Brain microvascular endothelial cell (primary cell): ENCODE measurements around the gene MELTF.

Source experiments
- DNase-seq: peaks from one replicate; pipeline ENCODE4 v3.0.0-alpha.2; 2020
- H3K27ac ChIP-seq: fragments of 250-450 bp; sonication (Bioruptor Pico); 2 replicates; pipeline ENCODE4 v1.5.1; 2020; ENCODE audit warnings: mild to moderate bottlenecking, moderate library complexity
- H3K27me3 ChIP-seq: fragments of 250-450 bp; sonication (Bioruptor Pico); replicated peaks from 2 replicates; pipeline ENCODE4 v1.5.1; 2020; ENCODE audit warnings: mild to moderate bottlenecking
- H3K36me3 ChIP-seq: fragments of 250-450 bp; sonication (Bioruptor Pico); replicated peaks from 2 replicates; pipeline ENCODE4 v1.5.1; 2020; ENCODE audit warnings: mild to moderate bottlenecking
- H3K4me3 ChIP-seq: 2 replicates; pipeline ENCODE4 v1.5.1; 2011; ENCODE audit warnings: low read depth, mild to moderate bottlenecking, control low read depth, low read length, moderate library complexity
- CTCF ChIP-seq: IDR thresholded peaks from 2 replicates; pipeline ENCODE4 v1.5.1; 2011; ENCODE audit warnings: low read depth, mild to moderate bottlenecking, moderate library complexity, low read length, control low read depth, inconsistent platforms; ENCODE audit errors: missing control alignments
- in situ Hi-C: cut with HindIII; loops from 2 replicates; pipeline ENCODE4 v1.10.0; 2017; ENCODE audit warnings: low sequenced_read_pairs, low pct_ligation_motif_present

Gene MELTF

GRCh38 chr3:197014024-197014423 lies 15.6 kb downstream of the MELTF start:
- H3K27ac ChIP-seq = no peak overlapping the region
- no peak for DNase-seq

GRCh38 chr3:197012540-197012883 lies 17.1 kb downstream of the MELTF start:
- Histone ChIP-seq H3K4me3 (no peak overlapping the region), H3K27me3 (no peaks in the 10 kb centered on the region), H3K27ac (no peak overlapping the region), H3K36me3 (no peaks in the 10 kb centered on the region)
- no peak for DNase-seq
- TF ChIP-seq CTCF = no peak
- in situ Hi-C loops = no loop called here

More at GRCh38 chr3:197014024-197014423, 15.6 kb downstream of the MELTF start:
- TF ChIP-seq CTCF = no peak
- H3K4me3 ChIP-seq = no peak overlapping the region
- H3K36me3 ChIP-seq = no peaks in the 10 kb centered on the region
- in situ Hi-C loops = no loop called here
- no peaks in the 10 kb centered on the region for H3K27me3 ChIP-seq

DNA sequence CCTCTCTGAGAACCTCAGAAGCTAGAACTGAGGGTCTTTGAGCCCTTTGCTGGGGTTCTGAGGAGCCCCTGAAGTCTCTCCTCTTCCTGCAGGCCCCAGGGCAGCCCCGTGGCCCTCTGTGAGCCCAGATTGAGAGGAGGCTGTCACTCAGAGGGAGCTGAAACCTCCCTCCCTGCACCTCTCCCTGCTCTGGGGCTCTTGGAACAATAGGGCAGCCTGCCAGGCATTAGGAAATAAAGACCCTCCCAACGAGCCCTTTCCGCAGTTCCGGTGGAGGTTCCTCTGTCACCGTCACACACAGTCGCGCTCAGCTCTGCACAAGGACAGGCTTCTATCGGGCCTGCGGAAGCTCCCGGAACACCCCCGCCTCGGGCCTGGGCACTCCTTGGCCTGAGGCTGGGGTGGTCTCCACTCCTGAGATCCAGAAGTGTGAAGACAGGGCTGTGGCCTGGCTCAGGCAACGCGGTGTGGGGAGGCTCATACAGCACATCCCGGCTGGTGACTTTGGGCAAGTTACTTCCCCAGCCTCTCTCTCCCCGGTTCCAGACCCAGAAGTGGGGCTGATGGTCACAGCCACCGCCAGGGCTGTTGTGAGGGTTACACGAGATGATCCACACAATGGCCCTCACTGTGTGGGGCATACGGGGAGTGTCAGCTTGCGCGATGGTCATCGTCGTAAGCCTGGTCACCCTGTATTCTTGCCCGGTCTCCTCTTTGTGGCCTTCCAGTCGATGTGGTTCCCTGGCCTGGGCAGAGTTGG lies 17.7 kb downstream of the MELTF start:
- no peak overlapping the region for H3K4me3 ChIP-seq

DNA sequence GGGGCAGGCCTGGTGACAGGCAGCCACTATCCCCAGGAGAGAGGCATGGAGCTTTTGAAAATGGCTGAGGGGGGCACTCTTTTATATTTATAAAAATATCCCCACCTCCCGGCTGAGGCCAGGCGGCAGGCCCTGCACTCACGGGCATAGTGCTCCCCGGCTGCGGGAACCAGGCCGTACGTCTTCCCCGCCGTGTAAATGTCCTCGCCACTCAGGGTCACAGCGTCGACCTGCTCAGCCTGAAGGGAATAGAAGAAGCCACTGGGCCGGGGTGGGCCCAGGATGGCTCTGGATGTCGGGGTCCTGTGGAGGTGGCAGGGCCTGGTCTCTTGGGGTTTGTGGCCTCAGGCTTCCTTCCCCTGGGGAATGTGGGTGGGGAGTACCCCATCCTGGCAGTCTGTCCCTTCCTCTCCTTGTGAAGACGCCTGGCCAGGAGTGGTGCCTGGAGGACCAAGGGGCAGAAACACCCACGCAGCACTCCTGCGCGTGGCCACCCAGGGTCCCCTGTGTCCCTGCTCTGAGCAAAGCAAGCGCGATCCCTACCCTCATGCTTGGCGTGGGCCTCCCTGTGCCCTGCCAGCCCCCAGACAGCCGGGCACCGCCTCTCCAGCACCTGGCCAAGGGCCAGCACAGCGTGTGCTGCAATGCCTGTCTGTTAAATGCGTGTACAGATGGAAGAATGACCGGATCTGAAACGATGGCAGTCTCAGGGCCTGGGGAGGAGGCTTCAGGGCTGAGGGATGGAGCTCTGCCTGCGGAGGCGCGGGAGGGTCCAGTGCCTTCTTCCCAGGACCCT lies 18.9 kb downstream of the MELTF start:
- Histone ChIP-seq H3K36me3 (no peaks in the 10 kb centered on the region), H3K27ac (no peak overlapping the region), H3K4me3 (no peak overlapping the region), H3K27me3 (no peaks in the 10 kb centered on the region)
- no peak for TF ChIP-seq CTCF
- DNase-seq = no peak
- in situ Hi-C loops = no loop called here

More for the DNA sequence above, 17.7 kb downstream of the MELTF start:
- Histone ChIP-seq H3K27me3 (no peaks in the 10 kb centered on the region), H3K36me3 (no peaks in the 10 kb centered on the region), H3K27ac (no peak overlapping the region)
- no peak for DNase-seq
- TF ChIP-seq CTCF = no peak
- in situ Hi-C loops = no loop called here

- H3K27me3 ChIP-seq = no peaks in the 10 kb centered on the region
- in situ Hi-C loops = no loop called here
- no peak for TF ChIP-seq CTCF
- no peaks in the 10 kb centered on the region for H3K36me3 ChIP-seq
- no peak overlapping the region for H3K4me3 ChIP-seq
- DNase-seq = no peak
- H3K27ac ChIP-seq = no peak overlapping the region
Measured at GRCh38 chr3:197009532-197010019, 20.0 kb downstream of the MELTF start.
